ENCODE results near the gene EPB42. TPM values are rescaled to one million over a fixed set of nuclear protein-coding genes. Genes with fewer than 3 reads are reported as not detected.

The EPB42 gene
- polyA plus RNA-seq, 3 donors = 0.08 to 0.13 TPM; not detected in 1

GRCh38 chr15:43243020-43243645, 22.3 kb upstream of the EPB42 start:
- no peaks in the 10 kb centered on the region for H4K20me1 ChIP-seq (ENCODE audit: insufficient read depth, low read length)
- H3K4me1 Mint-ChIP-seq = peaks cover 23% of the 10 kb centered on the region
- H3K27me3 ChIP-seq (ENCODE audit: control insufficient read depth in 2 of 2, insufficient read depth in 2 of 2, low read length in 2 of 2) = peaks cover 18 to 28% of the 10 kb centered on the region in 2 donors
- H3K27ac ChIP-seq (ENCODE audit: low read depth in 1 of 2, low read length in 2 of 2) = no peak overlapping the region
- no peaks in the 10 kb centered on the region for H3K36me3 ChIP-seq (replicated peaks in 1 of 2; ENCODE audit: control insufficient read depth in 1 of 2, insufficient read depth in 2 of 2, low read length in 2 of 2)
- H3K9me3 ChIP-seq (replicated peaks in 1 of 2; ENCODE audit: control insufficient read depth in 1 of 2, insufficient read depth in 1 of 2, low read length in 2 of 2) = no peaks in the 10 kb centered on the region
- DNase-seq = no peak
- peaks cover 36 to 51% (median 38%) of the 10 kb centered on the region in 3 donors for H3K27me3 Mint-ChIP-seq (ENCODE audit: low read depth in 3 of 3)
- H3K4me3 Mint-ChIP-seq = peak overlapping the region in 1 of 2 donors; percentile 1
- H3K4me3 ChIP-seq (replicated peaks in 1 of 3; ENCODE audit: low read depth in 2 of 3, low read length in 3 of 3) = no peak overlapping the region
- H3K9ac ChIP-seq (ENCODE audit: insufficient read depth, low read length, poor library complexity, severe bottlenecking) = no peak overlapping the region
- WGBS (ENCODE audit: insufficient coverage) = 80% methylated on average over 1 of the region's 2 CpGs
- no peak for TF ChIP-seq CTCF (IDR thresholded peaks at IDR 0.05)
- no peak overlapping the region for H3K27ac Mint-ChIP-seq
- H3K4me2 ChIP-seq (replicated peaks; ENCODE audit: extremely low read depth, low read length, poor library complexity, severe bottlenecking) = no peak overlapping the region
- H2AFZ ChIP-seq (ENCODE audit: insufficient read depth, low read depth, low read length, poor library complexity, severe bottlenecking) = no peak overlapping the region
- no peaks in the 10 kb centered on the region for H3K79me2 ChIP-seq (ENCODE audit: insufficient read depth, low read length)
- H3K4me1 ChIP-seq (ENCODE audit: control insufficient read depth in 1 of 2, insufficient read depth in 2 of 2, low read length in 2 of 2) = peaks cover 16 to 20% of the 10 kb centered on the region in 2 donors
- peaks cover 0 to 4% (median 0%) of the 10 kb centered on the region in 7 donors for H3K9me3 Mint-ChIP-seq
- H3K36me3 Mint-ChIP-seq = peaks cover 0 to 1% of the 10 kb centered on the region in 2 donors
- intact Hi-C loops (cut with micrococcal nuclease) = no loop called here

- H3K9me3 ChIP-seq (replicated peaks in 1 of 2; ENCODE audit: control insufficient read depth in 1 of 2, insufficient read depth in 1 of 2, low read length in 2 of 2) = no peaks in the 10 kb centered on the region
- H3K36me3 ChIP-seq (replicated peaks in 1 of 2; ENCODE audit: control insufficient read depth in 1 of 2, insufficient read depth in 2 of 2, low read length in 2 of 2) = no peaks in the 10 kb centered on the region
- H3K27me3 ChIP-seq (ENCODE audit: control insufficient read depth in 2 of 2, insufficient read depth in 2 of 2, low read length in 2 of 2) = peaks cover 18 to 33% of the 10 kb centered on the region in 2 donors
- TF ChIP-seq CTCF (IDR thresholded peaks at IDR 0.05) = no peak
- no peak overlapping the region for H3K9ac ChIP-seq (ENCODE audit: insufficient read depth, low read length, poor library complexity, severe bottlenecking)
- Mint-ChIP-seq H3K9me3 (peaks cover 0 to 4% (median 0%) of the 10 kb centered on the region in 7 donors), H3K27ac (no peak overlapping the region), H3K4me1 (peaks cover 23% of the 10 kb centered on the region), H3K27me3 (ENCODE audit: low read depth in 3 of 3) (peaks cover 40 to 54% (median 41%) of the 10 kb centered on the region in 3 donors), H3K36me3 (peaks cover 0 to 1% of the 10 kb centered on the region in 2 donors), H3K4me3 (peak overlapping the region in 1 of 2 donors; percentile 1)
- WGBS (ENCODE audit: insufficient coverage) = 100% methylated on average over 4 of the region's 5 CpGs
- DNase-seq = no peak
- H3K4me2 ChIP-seq (replicated peaks; ENCODE audit: extremely low read depth, low read length, poor library complexity, severe bottlenecking) = no peak overlapping the region
- H3K27ac ChIP-seq (ENCODE audit: low read depth in 1 of 2, low read length in 2 of 2) = no peak overlapping the region
- no peaks in the 10 kb centered on the region for H4K20me1 ChIP-seq (ENCODE audit: insufficient read depth, low read length)
- no peaks in the 10 kb centered on the region for H3K79me2 ChIP-seq (ENCODE audit: insufficient read depth, low read length)
- peaks cover 16 to 20% of the 10 kb centered on the region in 2 donors for H3K4me1 ChIP-seq (ENCODE audit: control insufficient read depth in 1 of 2, insufficient read depth in 2 of 2, low read length in 2 of 2)
- H3K4me3 ChIP-seq (replicated peaks in 1 of 3; ENCODE audit: low read depth in 2 of 3, low read length in 3 of 3) = no peak overlapping the region
- intact Hi-C loops (cut with micrococcal nuclease) = no loop called here
- H2AFZ ChIP-seq (ENCODE audit: insufficient read depth, low read depth, low read length, poor library complexity, severe bottlenecking) = no peak overlapping the region
Observed at GRCh38 chr15:43242616-43243015, 21.8 kb upstream of the EPB42 start.
